NCI-H82 (cell line): ENCODE measurements around the gene FLII.
"Not testable (repeated sequence)": the region's sequence is repeated elsewhere in the genome, so short reads cannot be mapped to it uniquely, and the experiment has no call there.

Experiments used
- DNase-seq: peaks from one replicate; lab custom pipeline; 2025; lab: John Stamatoyannopoulos, UW

Gene FLII

DNA sequence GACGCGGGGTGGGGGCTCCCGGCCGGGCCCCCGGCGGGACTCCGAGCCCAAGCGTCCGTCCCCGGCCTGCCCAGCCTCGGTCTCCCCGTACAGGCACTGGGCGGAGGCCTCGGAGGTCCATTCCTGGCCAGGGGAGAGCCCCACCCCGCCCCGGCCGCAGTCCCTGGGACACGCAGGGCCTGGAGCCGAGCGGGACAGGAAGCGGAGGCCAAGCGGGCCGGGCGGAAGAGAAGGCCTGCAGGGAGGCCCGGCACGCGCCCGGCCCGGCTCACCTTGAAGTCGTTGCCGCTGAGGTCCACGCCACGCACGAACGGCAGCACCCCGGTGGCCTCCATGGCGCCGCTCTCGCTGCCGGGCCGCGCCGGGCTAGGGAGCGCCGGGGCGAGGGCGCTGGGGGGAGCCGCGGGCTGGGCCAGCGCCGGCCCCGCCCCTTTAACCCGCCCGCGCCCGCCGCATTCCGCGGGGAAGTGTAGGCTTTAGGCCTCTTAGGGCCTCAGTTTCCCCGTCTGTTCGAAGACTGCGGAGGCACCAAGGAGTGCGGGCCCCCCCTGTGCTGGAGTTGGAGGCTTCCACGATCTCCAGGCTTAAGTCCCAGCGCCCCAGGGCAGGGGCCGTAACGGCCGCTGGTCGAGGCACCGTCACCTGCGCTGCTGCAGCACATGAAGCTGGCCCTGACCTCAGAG, at the start of gene FLII:
Gene FLII (minus strand): TSS at position 383 of the 683 bp plus-strand sequence. CDS start 48 bp downstream, at position 335.
- DNase-seq: peak; percentile 59

DNA sequence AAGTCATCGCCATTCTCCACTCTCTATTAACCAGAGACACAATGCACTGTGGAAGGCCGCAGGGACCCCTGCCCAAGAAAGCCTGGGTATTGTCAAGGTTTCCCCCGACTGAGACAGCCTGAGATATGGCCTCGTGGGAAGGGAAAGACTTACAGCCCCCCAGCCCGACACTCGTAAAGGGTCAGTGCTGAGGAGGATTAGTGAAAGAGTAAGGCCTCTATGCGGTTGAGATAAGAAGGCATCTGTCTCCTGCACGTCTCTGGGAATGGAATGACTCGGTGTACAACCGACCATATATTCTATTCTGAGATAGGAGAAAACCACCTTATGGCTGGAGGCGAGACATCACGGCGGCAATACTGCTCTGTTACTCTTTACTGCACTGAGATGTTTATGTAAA, 44.7 kb upstream of the FLII start:
- DNase-seq: not testable (repeated sequence)

DNA sequence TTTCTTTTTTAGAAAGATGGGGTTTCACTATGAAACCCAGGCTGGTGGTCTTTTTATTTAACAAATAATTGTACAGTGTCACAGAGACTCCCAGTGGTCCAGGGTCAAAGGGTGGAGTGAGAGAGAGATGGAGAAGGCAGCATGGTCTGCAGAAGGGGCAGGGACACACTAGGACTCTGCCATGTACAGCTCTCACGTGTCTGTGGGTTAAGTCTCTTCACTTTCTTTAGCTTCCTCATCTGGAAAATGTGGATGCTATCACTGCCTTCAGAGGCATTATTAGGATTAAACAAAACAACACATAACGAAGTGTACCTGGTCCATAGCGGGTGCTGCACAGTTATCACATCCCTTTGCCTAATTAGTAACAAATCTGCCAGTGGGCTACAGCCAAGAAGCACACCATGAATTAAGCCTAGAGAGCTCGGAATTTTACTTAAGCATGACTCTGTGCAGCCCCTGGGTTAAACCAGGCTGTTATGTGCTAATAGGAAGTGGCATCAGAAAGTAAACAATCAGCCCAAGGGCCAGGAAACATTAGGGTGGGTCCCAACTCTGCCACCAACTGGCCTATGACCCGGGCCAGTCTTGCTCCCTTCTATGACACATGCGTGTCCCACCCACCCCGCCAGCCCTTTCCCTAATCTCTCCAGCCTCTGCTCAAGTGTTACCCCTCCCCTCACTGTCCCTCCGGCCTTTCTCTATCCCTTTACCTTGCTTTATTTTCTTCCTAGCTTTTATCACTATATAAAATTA, 42.4 kb upstream of the FLII start:
- DNase-seq: no peak

DNA sequence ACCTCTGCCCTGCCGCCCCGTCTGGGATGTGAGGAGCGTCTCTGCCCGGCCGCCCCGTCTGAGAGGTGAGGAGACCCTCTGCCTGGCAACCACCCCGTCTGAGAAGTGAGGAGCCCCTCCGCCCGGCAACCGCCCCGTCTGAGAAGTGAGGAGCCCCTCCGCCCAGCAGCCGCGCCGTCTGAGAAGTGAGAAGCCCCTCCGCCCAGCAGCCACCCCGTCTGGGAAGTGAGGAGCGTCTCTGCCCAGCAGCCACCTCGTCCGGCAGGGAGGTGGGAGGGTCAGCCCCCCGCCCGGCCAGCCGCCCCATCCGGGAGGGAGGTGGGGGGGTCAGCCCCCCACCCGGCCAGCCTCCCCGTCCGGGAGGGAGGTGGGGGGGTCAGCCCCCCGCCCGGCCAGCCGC, 39.5 kb upstream of the FLII start:
- not testable (repeated sequence) for DNase-seq

DNA sequence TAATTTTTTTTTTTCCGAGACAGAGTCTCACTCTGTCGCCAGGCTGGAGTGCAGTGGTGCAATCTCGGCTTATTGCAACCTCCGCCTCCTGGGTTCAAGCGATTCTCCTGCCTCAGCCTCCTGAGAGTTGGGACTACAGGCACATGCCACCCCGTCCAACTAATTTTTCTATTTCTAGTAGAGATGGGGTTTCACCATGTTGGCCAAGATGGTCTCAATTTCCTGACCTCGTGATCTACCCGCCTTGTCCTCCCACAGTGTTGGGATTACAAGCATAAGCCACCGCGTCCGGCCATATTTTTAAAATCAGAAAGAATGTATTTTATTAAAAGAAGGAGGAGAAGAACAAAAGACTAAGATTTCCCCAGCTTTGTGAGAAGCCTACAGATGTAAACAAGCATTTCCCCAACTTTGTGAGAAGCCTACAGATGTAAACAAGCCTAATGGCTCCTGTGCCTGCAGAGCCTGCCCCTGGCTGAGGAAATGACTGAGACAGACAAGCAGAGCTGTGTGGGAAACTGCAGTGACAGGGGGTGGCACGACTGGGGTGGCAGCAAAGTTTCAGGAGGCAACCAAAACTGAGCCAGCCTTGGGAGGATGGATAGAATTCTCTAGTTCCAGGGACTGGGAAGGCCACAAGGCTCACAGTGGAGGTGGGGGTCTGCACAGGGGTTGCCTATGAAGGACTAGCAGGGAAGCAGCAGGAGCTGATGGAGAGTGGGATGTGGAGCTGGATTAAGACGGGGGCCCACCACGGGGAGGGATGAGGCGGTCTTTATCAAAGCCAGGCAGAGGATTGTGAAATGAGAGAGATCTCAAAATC, 33.4 kb upstream of the FLII start:
- no peak for DNase-seq

DNA sequence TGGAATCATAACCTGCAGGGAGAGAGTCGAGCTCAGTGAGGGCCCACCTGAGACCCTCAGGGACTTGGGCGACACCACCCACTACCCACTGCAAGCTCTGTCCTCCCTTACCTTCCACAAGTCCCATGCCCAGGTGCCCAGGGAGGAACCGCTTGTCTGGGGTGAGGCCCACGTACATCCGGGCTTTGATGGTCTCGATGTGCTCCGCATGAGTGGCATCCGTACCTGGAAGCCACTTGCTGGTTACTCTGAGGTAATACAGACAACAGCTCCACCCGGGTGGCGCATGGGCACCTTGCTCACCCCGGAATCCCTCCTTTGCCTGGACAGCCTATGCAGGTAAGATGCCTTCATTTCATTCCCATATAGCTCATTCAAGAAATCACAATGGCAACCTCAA, 26.8 kb upstream of the FLII start:
- no peak for DNase-seq

DNA sequence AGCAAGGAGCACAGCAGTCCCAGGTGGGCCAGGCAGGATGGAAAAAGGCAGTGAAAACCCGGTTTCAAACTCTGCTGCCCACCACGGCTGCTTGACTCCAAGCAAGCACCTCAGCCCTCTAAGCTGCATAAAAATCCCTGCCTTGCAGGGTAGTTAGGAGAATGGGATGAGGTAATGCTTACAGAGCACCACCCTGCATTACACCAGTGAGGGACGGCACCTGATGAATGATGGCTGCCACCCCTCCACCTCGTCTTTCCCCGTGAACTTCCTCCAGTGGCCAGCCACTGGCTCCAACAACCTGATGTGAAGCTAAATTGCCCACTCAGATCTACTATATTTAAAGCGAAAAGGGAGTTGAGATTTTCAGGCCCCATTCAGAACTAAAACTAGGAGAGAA, 23.2 kb upstream of the FLII start:
- DNase-seq: no peak

DNA sequence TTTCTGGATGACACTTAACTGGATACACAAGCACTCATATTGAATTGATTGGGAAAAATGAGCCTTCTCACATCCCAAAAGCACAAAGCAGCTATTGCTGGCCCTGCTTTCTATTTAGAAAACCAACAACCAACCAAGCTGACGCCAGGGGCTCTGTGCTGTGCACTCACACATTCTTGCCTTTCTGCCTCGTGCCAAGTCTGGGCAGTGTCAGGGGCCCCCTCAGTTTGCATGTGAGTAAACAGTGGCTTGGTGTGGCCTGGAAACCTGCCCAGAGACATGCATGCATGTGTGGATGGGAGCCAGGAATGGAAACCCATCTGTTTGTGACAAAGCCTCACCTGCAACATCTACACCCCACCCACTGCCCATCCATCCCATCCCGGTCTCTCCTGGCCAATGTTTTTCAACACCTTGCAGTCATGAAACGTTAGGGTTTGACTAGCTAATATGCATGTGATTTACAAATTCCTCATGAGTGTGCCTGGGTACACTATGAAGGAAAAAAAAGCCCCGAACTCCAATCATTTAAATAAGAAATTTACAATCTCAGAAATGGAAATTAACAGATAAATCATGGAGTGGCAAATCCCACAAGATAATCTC, 22.3 kb upstream of the FLII start:
- no peak for DNase-seq

DNA sequence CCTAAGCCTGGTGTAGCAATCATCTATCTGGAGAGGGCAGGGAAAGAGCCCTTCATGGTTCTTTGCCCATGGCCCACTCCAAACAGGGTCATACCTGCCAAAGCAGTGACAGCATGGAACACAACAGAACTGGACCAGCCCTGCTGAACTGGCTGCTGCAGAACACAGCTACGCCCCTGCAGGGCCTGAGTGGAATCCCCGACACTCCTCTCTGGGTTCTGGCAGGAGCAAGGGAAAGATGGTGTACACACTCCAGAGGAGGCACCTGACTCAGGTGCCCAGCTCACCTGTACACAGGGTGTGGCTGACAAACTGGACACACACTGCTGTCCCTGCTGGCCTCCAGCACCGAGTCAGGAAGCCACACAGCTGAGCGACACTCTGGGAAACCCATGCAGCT, 21.7 kb upstream of the FLII start:
- no peak for DNase-seq

DNA sequence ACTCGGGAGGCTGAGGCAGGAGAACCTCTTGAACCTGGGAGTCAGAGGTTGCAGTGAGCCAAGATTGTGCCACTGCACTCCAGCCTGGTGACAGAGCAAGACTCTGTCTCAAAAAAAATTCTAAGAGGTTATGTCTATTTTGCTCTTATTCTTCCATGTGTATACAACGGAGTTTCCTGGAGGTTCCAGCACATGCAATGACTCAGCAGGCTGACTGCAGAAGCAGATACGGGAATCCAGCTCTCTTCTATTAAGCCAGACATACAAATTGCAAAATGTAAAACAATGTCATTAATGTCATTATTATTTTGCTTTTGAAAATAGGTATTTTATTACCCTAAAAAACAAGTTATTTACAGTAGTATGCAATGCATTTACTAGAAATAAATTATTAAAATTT, 20.3 kb upstream of the FLII start:
- DNase-seq: no peak

DNA sequence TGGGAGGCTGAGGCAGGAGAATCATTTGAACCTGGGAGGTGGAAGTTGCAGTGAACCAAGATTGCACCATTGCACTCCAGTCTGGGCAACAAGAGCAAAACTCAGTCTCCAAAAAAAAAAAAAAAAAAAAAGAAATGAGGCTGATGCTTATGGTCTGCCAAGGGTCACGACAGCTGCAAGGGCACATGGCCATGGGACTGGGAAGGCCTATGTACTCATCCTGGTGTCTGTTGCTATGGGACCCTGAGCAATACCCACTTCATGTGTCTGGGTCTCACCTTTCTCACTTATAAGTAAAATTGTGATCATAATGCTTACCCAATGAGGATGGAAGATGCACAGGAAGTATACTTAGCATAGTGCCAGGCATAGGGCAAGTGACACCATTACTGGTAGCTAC, 18.5 kb upstream of the FLII start:
- no peak for DNase-seq

DNA sequence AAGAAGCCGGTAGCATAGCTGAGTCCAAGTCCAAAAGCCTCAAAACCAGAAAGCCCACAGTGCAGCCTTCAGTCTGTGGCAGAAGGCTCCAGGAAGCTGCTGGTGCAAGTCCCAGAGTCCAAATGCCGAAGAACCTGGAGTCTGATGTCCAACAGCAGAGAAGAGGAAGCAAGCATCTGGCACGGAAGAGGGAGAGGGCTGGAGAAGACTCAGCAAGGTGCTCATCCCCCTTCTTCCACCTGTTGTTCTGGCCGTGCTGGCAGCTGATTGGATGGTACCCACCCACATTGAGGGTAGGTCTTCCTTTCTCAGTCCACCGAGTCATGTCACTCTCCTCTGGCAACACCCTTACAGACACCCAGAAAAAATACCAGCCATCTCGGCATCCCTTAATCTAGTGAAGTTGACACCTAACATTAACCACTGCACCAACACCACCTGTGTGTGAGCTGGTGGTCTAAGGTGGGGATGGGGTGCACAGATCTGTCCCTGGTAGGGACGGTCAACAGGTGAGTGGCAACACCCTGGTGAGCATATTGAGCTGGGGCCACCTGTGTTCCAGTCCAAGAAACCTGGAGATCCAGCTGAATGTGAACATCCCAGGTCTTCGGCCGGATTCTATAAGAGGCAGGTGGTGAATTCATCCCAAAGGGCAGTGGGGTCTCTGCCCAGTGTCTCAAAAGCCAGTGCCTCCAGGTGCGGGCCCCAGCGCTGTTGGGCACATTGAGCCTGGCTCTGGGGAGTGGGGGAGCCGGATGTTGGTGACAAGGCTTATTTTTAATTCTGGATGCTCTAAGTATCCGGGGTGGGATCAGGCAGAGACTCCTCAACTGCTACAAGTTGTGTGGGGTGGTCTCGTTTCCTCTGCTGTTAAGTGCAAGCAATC, 11.8 kb upstream of the FLII start:
- DNase-seq: no peak

DNA sequence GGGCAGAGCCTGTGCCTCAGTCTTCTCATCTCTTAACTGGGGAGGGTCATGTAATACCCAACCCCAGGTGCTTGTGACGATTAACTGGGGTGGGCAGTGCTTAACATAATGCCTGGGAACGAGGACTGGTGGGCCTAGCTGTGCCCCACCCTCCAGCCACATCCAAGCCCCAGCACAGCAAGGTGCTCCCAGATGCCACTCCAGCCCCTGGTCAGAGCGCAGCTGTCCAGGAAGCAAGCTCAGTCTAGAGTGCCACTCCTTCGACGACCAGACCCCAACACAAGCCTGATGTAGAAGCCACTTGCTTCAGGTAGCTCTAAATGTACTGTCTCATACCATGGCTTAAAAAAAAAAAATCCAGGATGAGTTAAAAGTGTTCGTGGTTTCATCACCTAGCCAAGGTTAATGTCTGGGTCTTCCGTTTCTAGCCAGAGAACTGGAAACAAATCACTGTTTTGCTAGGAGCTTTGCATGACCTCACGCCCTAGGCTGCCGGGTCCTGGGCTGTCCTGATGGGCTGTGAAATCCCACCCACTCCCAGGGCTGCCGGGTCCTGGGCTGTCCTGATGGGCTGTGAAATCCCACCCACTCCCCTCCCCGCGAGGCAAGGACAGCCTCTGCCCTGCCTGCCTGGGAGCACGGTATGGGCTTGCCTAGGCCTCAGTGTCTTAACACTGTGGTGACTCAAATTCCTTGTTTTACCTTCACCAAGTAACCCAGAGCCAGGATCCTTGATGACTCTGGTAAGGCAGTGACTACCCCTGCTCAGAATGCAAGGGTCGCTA, 9.6 kb upstream of the FLII start:
- peak; percentile 34 for DNase-seq

DNA sequence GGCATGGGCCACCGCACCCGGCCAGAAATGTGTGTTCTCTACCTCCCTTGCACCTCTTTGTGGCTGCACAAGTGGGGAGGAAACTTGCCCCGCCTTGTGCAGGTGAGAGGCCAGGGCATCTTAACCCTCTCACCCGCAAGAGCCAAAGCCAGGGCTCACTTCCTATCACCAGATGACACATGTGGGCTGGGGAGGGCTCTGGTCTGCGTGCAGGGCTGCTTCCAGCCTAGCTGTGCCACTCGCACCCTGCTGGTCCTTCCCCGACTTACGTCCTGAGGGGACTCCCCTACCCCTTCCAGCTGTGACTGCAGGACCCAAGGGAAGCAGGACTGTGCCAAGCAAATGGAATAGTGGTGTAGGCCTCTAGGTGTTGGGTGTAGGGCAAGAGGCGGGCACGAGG, 8.8 kb upstream of the FLII start:
- no peak for DNase-seq

DNA sequence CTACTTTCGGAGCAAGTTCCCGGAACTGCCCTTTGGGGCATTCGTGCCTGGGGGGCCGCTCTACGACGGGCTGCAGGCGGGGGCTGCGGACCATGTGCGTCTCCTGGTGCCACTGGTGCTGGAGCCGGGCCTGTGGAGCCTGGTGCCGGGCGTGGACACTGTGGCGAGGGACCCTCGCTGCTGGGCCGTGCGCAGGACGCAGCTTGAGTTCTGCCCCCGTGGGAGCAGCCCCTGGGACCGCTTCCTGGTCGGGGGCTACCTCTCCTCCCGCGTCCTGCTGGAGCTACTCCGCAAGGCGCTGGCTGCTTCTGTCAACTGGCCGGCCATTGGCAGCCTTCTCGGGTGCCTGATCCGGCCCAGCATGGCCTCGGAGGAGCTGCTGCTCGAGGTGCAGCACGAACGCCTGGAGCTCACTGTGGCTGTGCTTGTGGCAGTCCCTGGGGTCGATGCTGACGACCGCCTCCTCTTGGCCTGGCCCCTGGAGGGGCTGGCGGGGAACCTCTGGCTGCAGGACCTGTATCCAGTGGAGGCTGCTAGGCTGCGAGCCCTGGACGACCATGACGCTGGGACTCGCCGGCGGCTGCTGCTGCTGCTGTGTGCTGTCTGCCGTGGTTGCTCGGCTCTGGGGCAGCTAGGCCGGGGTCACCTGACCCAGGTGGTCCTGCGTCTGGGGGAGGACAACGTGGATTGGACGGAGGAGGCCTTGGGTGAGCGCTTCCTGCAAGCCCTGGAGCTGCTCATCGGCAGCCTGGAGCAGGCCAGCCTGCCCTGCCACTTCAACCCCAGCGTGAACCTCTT, 5.5 kb upstream of the FLII start:
- no peak for DNase-seq

DNA sequence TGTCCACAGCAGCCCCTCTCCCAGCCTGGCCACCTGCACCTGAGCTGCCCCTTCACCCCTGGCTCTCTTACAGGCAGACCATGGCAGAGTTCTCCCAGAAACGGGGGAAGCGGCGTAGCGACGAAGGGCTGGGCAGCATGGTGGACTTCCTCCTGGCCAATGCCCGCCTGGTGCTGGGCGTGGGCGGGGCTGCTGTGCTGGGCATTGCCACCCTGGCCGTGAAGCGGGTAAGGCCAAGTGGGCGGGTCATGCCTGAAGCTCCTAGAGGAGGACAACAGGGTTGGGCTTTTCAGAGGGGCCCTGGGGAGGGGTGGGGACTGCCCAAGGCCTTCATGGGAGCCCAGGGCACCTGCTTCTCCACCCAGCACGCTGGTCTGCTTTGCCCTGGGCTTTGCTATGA, 4.1 kb upstream of the FLII start:
- no peak for DNase-seq

DNA sequence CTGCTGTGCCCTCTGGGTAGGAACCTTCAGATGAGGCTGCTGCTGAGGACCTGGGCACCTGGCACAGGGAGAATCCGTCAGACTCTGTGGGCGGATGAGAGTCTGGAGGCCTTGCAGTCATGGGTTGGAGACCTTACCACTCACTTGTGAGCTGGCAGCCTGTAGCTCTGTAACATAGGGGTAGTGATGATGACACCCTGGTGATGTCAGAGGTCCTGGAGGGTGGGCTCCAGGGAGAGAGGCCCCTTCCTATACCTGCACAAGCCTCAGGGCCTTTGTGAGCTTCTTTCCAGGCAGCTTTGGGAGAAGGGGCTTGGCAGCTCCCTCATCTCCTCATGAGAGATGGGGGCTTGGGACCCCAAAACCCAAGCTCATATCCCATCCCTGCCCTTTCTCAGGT, 3.6 kb upstream of the FLII start:
- DNase-seq: no peak

DNA sequence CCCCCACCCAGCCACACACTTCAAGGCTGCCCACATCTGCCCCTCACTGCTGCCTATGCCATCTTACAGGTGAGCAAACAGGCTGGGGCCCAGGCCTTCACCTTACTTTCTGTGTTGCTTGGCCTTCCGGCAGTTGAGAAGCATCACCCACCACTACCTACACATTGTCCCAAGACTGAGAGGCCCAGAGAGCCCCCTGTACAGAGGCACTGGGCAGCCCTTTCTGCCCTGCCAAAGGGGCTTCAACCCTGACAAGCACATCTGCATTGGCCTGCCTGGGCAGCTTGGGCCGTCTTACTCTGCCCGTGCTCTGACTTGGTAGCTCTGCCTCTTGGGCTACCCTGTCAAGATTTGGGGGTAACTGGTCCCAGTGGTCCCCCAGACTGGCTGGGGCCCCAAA, 3.1 kb upstream of the FLII start:
- DNase-seq: no peak

DNA sequence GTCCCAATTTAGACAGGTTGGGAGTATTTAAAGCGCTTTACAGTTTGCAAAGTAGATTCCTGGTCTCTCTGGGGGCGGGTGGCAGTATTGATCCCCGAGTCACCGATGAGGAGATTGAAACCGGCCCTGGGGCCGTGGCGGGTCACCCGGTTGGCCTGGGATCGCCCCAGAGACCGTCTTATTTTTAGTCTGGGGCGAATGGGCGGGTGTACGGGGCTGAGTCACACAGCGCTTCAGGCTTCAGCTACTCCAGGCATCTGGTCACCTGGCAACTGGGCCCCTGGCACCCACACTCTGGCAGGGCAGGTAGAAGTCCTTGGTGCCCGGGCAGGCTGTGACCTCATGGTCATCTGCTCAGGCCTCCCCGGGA, 2.6 kb upstream of the FLII start:
- no peak for DNase-seq
